BLaER1 treated with 17β-estradiol and CSF1 and Interleukin-3, amounts not matched to agents 10 nM and 100 nM (cell line): ENCODE results near the gene SEC22C.

Source experiments
- H3K27ac ChIP-seq, 11 experiments: shearing (Covaris generic); formaldehyde crosslinking; 2 replicates each; pipeline ENCODE4 v1.8.1; 2022
- H3K27me3 ChIP-seq, 11 experiments: shearing (Covaris generic); formaldehyde crosslinking; 2 replicates each; pipeline ENCODE4 v1.8.1; 2022
- H3K36me3 ChIP-seq, 11 experiments: shearing (Covaris generic); formaldehyde crosslinking; 2 replicates each; pipeline ENCODE4 v1.8.1; 2022
- H3K4me1 ChIP-seq, 10 experiments: shearing (Covaris generic); formaldehyde crosslinking; 2 replicates each; pipeline ENCODE4 v1.8.1; 2022
- H3K4me2 ChIP-seq, 11 experiments: shearing (Covaris generic); formaldehyde crosslinking; 2 replicates each; pipeline ENCODE4 v1.8.1; 2022
- H3K4me3 ChIP-seq, 10 experiments: shearing (Covaris generic); formaldehyde crosslinking; 2 replicates each; pipeline ENCODE4 v1.8.1; 2022
- H3K9ac ChIP-seq, 11 experiments: shearing (Covaris generic); formaldehyde crosslinking; 2 replicates each; pipeline ENCODE4 v1.8.1; 2022
- H3K9me3 ChIP-seq, 11 experiments: shearing (Covaris generic); formaldehyde crosslinking; replicated peaks in 1 of 11; 2 replicates each; pipeline ENCODE4 v1.8.1; 2022
- H4K20me1 ChIP-seq, 11 experiments: shearing (Covaris generic); formaldehyde crosslinking; 2 replicates each; pipeline ENCODE4 v1.8.1; 2022
- Cebpa-rat ChIP-seq, 11 experiments: shearing (Covaris generic); IDR thresholded peaks; 2 replicates each; pipeline ENCODE4 v1.8.1; 2022

SEC22C gene

DNA sequence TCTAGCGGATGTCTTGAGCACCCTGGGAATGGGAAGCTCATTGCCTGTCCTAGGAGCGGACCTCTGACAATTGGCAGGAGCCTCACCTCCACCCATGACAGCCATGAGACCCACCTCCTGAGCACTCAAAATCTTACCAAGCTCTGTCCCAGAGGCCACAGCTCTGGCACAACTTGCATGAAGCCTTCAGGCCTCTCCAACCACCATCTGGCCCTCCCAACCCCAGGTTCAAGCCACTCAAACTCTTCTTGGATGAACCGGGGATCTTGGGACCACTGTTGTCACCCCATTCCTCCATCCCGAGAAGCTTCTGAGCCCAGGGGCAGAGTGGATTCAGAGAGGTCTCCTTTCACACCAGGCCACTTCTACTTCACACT is 77.8 kb downstream of the SEC22C start:
- Histone ChIP-seq H3K36me3 (no peaks in the 10 kb centered on the region), H3K4me2 (peak overlapping the region in 6 of 11 experiments; percentile 16 to 99 (median 93); a peak in 9 of 22 replicates), H3K9me3 (no peaks in the 10 kb centered on the region), H4K20me1 (peaks cover 0 to 3% (median 0%) of the 10 kb centered on the region in 11 experiments; a peak in 2 of 22 replicates), H3K27me3 (peaks cover 28 to 34% (median 32%) of the 10 kb centered on the region in 11 experiments), H3K9ac (no peak overlapping the region), H3K27ac (no peak overlapping the region), H3K4me1 (peaks cover 38 to 72% (median 47%) of the 10 kb centered on the region in 10 experiments), H3K4me3 (no peak overlapping the region; a peak in 1 of 20 replicates)
- no peak for TF ChIP-seq Cebpa-rat (IDR thresholded peaks at IDR 0.05)

DNA sequence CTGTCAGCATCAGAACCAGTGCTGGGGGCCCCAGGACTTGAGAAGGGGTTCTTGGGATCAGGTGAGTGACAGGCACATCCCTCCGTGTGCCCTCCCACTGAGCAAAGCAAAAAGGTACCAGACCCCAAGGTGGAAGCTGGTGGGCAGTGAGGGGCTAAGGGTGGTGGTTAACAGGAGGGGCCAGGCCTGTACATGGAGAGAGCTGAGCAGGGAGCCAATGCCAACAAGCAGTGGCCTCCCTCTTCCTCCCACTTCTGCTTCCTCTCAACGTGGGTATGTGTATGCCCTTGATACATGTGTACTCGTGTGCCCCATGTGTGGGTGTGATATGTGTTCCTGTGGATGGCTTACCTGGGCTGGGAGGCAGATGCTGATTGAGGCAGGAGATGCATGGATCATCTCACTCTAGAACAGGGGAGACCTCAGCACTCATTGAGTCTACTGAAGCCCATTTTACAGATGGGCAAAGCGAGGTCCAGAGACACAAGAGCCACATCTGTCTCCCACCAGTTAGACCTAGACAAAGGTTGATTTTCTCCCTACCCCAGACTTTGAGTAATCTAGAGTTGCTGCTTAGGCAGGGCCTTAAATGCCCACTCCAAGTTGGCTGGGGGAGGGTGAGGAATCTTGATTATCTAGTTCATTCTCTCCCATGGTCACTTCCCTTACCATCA is 78.4 kb downstream of the SEC22C start:
- peak overlapping the region; percentile 91 to 99 (median 97) for H3K4me2 ChIP-seq
- H3K27ac ChIP-seq: no peak overlapping the region
- no peaks in the 10 kb centered on the region for H3K9me3 ChIP-seq
- H3K9ac ChIP-seq: peak overlapping the region in 7 of 11 experiments; percentile 64 to 76 (median 73); a peak in 6 of 22 replicates
- H4K20me1 ChIP-seq: peaks cover 0 to 3% (median 0%) of the 10 kb centered on the region in 11 experiments; a peak in 2 of 22 replicates
- peaks cover 28 to 38% (median 34%) of the 10 kb centered on the region in 11 experiments for H3K27me3 ChIP-seq
- peak overlapping the region in 9 of 10 experiments; percentile 58 to 74 (median 63); a peak in 15 of 20 replicates for H3K4me3 ChIP-seq
- no peaks in the 10 kb centered on the region for H3K36me3 ChIP-seq
- no peak for TF ChIP-seq Cebpa-rat (IDR thresholded peaks at IDR 0.05)
- H3K4me1 ChIP-seq: peaks cover 32 to 67% (median 42%) of the 10 kb centered on the region in 10 experiments

DNA sequence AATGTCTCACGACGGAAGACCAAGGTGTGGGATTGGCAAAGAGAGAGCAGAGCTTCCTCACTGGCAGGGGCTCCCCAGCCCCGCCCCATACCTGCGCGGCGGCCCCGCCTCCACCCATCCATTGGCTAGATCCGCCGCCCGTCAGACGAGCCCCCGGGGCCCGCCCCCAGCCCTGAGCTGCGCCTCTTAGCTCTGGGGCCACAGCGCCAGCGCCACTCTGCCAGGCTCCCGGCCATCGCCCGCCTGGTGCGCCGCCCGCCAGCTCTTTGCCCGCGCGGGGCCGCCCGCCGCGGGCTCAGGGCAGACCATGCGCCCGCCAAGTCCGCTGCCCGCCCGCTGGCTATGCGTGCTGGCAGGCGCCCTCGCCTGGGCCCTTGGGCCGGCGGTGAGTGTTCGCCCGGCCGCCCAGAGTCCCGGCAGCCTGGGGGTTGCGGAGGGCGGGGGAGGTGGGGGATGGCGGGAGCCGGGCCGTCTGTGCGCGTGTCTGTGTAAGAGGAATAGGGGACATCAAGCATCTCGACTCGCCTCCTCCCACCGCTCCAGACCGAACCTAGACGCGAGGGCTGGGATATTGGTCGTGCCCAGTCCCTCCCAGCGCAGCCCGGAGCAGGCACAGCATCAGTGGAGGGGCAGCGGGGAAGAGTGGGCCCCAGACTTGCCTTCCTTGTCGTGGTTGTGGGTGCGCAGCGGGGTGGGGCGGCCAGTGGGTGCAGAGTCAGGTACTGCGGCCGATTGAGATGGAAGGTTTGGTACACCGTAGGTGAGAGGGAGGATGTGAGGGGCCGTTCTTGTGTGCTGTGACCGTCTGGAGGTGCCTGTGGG is 79.1 kb downstream of the SEC22C start, which contains the start of gene VIPR1:
Gene VIPR1 (plus strand): TSS at position 215 of the 822 bp plus-strand sequence. CDS start 93 bp downstream, at position 308.
- peaks cover 28 to 38% (median 35%) of the 10 kb centered on the region in 11 experiments for H3K27me3 ChIP-seq
- peak within 1 kb of the TSS; percentile 91 to 99 (median 97) for H3K4me2 ChIP-seq
- H3K4me1 ChIP-seq: peaks cover 29 to 63% (median 36%) of the 10 kb centered on the region in 10 experiments
- TF ChIP-seq Cebpa-rat (IDR thresholded peaks at IDR 0.05): no peak
- H3K4me3 ChIP-seq: peak within 1 kb of the TSS; percentile 58 to 74 (median 62)
- H4K20me1 ChIP-seq: peaks cover 0 to 3% (median 0%) of the 10 kb centered on the region in 11 experiments; a peak in 2 of 22 replicates
- peak within 1 kb of the TSS; percentile 46 to 76 (median 70); a peak in 20 of 22 replicates for H3K9ac ChIP-seq
- H3K9me3 ChIP-seq: no peaks in the 10 kb centered on the region
- H3K36me3 ChIP-seq: no peaks in the 10 kb centered on the region
- peak within 1 kb of the TSS in 4 of 11 experiments; percentile 17 to 54 (median 38); a peak in 3 of 22 replicates for H3K27ac ChIP-seq

DNA sequence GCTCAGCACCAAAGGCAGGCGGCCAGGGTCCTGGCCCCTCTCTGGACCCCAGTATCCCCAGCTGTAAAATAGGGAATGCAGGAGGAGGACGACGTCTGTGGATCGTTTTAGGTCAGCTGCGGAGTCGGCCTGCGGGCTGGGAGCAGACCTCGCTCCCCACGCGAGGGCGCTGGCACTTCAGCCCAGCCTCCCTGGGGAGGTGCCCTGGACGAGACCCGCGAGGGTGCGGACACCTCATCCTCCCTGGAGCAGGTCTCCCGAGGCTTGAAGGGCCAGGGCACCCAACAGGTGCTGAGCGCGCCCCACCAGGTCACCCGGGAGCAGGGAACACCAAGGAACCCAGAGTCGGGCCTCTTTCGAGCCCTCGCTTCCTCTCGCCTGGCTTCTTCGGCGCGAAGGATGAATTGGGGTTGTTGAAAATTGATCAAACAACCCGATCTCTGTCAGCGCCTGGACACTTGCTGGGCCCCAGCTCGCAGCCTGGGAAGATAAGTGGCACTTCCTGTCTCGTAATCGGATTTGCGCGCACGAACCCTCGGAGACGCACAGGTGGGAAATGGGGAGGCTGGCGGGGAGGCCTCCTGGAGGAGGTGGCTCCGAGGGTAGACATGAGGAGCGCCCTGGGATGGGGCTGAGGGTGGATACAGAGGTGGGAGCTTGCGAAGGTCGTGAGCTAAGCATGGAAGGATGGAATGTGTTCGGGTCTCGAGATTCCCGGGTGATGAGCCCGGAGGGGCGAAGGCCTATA is 79.9 kb downstream of the SEC22C start:
- Histone ChIP-seq H3K4me3 (peak overlapping the region; percentile 58 to 74 (median 62)), H3K27me3 (peaks cover 28 to 38% (median 35%) of the 10 kb centered on the region in 11 experiments), H3K9ac (peak overlapping the region; percentile 46 to 76 (median 70); a peak in 20 of 22 replicates), H3K4me1 (peaks cover 28 to 63% (median 36%) of the 10 kb centered on the region in 10 experiments), H4K20me1 (peaks cover 0 to 3% (median 0%) of the 10 kb centered on the region in 11 experiments; a peak in 2 of 22 replicates), H3K36me3 (no peaks in the 10 kb centered on the region), H3K4me2 (peak overlapping the region; percentile 91 to 99 (median 97)), H3K9me3 (no peaks in the 10 kb centered on the region), H3K27ac (0 out of 22 replicates have a peak overlapping the region, but pooled peaks of 1 of the 11 experiments have one; percentile 54)
- no peak for TF ChIP-seq Cebpa-rat (IDR thresholded peaks at IDR 0.05)

DNA sequence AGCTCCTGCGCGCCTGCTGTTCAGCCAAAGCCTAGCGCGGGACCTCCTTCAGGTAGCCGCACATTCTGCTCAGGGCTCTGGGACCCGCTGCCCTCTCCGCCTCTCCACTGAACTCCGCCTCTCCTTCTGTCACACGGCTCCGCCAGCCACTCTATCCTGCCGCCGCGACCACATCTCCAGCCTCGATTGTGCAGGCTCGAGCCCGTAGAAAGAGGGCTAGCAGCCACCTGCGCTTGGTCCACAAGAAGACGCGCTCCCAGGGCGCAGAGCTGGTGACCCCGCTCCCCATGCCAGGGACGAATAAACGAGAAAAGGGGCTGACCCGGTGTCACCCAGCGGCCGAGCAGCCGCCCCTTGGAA is 80.5 kb downstream of the SEC22C start:
- peaks cover 29 to 59% (median 38%) of the 10 kb centered on the region in 10 experiments for H3K4me1 ChIP-seq
- peak overlapping the region; percentile 91 to 99 (median 97) for H3K4me2 ChIP-seq
- H3K27ac ChIP-seq: no peak overlapping the region
- H3K4me3 ChIP-seq: peak overlapping the region; percentile 58 to 74 (median 62); a peak in 19 of 20 replicates
- no peaks in the 10 kb centered on the region for H3K36me3 ChIP-seq
- H3K9ac ChIP-seq: peak overlapping the region in 5 of 11 experiments; percentile 59 to 75 (median 73); a peak in 4 of 22 replicates
- no peak for TF ChIP-seq Cebpa-rat (IDR thresholded peaks at IDR 0.05)
- peaks cover 28 to 38% (median 35%) of the 10 kb centered on the region in 11 experiments for H3K27me3 ChIP-seq
- no peaks in the 10 kb centered on the region for H3K9me3 ChIP-seq
- peaks cover 0 to 3% (median 0%) of the 10 kb centered on the region in 11 experiments; a peak in 2 of 22 replicates for H4K20me1 ChIP-seq

DNA sequence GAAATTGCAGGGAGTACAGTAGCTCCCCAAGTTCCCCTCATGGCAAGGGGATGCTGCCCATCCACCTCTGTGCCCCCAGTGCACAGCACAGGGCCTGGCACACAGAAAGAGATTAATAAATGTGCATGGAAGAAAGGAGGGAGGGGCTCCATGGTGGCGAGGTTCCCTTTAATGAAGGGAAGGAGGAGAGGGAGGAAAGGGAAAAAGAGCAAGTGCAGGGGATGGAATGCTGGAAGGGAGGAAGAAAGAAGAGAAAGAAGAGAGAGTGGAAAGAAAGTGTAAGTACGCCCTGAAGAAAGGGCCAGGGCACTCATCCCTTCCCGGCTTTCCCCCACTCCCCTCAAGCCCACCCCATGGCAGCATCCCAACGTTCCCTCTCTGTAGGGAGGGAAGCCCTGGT is 80.9 kb downstream of the SEC22C start:
- peaks cover 28 to 38% (median 35%) of the 10 kb centered on the region in 11 experiments for H3K27me3 ChIP-seq
- H3K4me2 ChIP-seq: peak overlapping the region in 10 of 11 experiments; percentile 91 to 99 (median 97); a peak in 14 of 22 replicates
- H3K36me3 ChIP-seq: no peaks in the 10 kb centered on the region
- H3K4me1 ChIP-seq: peaks cover 29 to 55% (median 38%) of the 10 kb centered on the region in 10 experiments
- TF ChIP-seq Cebpa-rat (IDR thresholded peaks at IDR 0.05): no peak
- peaks cover 0 to 3% (median 0%) of the 10 kb centered on the region in 11 experiments; a peak in 2 of 22 replicates for H4K20me1 ChIP-seq
- peak overlapping the region in 1 of 10 experiments; percentile 74; a peak in 1 of 20 replicates for H3K4me3 ChIP-seq
- no peaks in the 10 kb centered on the region for H3K9me3 ChIP-seq
- no peak overlapping the region for H3K27ac ChIP-seq
- H3K9ac ChIP-seq: no peak overlapping the region

DNA sequence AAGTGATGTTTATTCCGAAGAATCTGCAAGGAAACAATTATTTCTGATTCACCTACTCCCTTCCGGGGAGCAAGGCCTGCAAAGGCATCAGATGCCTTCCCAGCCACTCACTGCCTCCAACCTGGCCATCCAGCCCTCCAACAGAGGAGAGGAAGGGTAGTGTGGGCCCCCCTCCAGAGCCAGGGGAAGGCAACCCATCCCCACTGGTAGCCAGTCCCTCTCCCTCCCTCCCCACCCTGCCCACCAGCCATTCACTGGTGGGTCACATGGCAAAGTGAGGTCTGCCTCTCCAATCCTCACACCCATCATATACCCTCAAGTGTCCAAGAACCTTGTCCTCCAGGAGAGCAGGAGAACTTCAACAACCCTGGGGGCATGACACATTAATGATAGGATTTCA is 81.7 kb downstream of the SEC22C start:
- no peak for TF ChIP-seq Cebpa-rat (IDR thresholded peaks at IDR 0.05)
- Histone ChIP-seq H3K4me3 (no peak overlapping the region), H3K4me2 (no peak overlapping the region), H3K4me1 (peaks cover 26 to 47% (median 36%) of the 10 kb centered on the region in 10 experiments), H3K9ac (no peak overlapping the region), H3K36me3 (no peaks in the 10 kb centered on the region), H3K27ac (no peak overlapping the region), H4K20me1 (no peaks in the 10 kb centered on the region; a peak in 1 of 22 replicates), H3K27me3 (peaks cover 28 to 38% (median 35%) of the 10 kb centered on the region in 11 experiments), H3K9me3 (no peaks in the 10 kb centered on the region)

DNA sequence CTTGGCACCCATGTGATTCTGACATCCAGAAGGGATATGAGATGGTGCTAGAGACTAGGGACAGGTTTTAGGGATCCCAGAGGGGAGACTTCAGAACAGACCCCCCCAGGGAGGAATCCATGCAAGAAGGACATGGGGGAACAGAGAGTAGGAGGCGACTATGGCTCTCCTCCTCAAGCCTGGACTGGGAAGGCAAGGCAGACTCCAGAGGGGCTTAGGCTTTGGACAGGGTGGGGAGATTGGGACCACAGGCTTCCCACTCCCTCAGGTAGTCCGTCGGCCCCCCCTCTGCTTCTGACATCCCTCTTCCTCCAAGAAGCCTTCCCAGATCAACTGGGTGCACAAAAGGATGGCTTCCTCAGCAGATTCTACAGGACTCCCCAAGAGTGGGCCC is 82.3 kb downstream of the SEC22C start:
- no peak for TF ChIP-seq Cebpa-rat (IDR thresholded peaks at IDR 0.05)
- no peaks in the 10 kb centered on the region for H3K36me3 ChIP-seq
- H3K27me3 ChIP-seq: peaks cover 28 to 38% (median 35%) of the 10 kb centered on the region in 11 experiments
- no peak overlapping the region for H3K9ac ChIP-seq
- H3K9me3 ChIP-seq: no peaks in the 10 kb centered on the region
- no peaks in the 10 kb centered on the region; a peak in 1 of 22 replicates for H4K20me1 ChIP-seq
- no peak overlapping the region for H3K4me3 ChIP-seq
- H3K4me1 ChIP-seq: peaks cover 23 to 42% (median 34%) of the 10 kb centered on the region in 10 experiments
- H3K4me2 ChIP-seq: no peak overlapping the region
- H3K27ac ChIP-seq: no peak overlapping the region
